ENCODE measurements around the gene SH3PXD2B. TPM values are rescaled to one million over a fixed set of nuclear protein-coding genes. Genes with fewer than 3 reads are reported as not detected.

SH3PXD2B gene
- total RNA-seq, 2 experiments from 2014 or later, result 0.10 TPM; not detected in 1

DNA sequence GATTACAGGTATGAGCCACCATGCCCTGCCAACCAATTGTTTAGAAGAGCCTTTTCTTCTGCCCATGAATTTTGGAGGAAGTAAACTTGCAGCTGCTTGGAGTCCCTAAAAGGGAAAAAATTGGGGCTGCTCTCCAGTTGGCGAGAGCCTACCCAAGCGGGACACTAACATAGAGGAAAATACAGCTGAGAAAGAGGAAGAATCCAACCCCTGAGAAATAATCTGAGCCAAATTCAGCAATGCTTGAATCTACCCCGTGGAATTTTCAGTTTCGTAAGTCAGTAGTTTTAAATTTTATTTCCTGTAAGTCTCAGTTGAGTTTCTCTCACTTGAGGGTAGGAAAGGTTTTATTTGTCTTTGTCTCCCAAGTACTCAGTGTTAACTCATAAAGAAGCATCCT, 140.4 kb downstream of the SH3PXD2B start:
- POLR2A ChIA-PET, result no interaction called here
- no peaks in the 10 kb centered on the region for H4K20me1 ChIP-seq (ENCODE audit: insufficient read depth, low read length)
- H3K36me3 ChIP-seq (ENCODE audit: insufficient read depth, low read length), result no peaks in the 10 kb centered on the region
- H2AFZ ChIP-seq (ENCODE audit: low read length), result no peak overlapping the region
- BruUV-seq (replicated peaks), result no TSS peak
- H3K79me2 ChIP-seq (ENCODE audit: insufficient read depth, low read depth, low read length), result no peaks in the 10 kb centered on the region
- no peak for DNase-seq (ENCODE audit: low spot score)
- intact Hi-C loops (cut with micrococcal nuclease; ENCODE audit: unreplicated experiment), result no loop called here
- no peaks in the 10 kb centered on the region for H3K4me1 ChIP-seq (ENCODE audit: insufficient read depth, low read length, poor library complexity, severe bottlenecking)
- H3K9me2 ChIP-seq (ENCODE audit: insufficient read depth, low read length), result no peaks in the 10 kb centered on the region
- H3K27ac ChIP-seq (ENCODE audit: low read depth, low read length, poor library complexity, severe bottlenecking), result no peak overlapping the region
- H3K4me2 ChIP-seq (ENCODE audit: low read length), result no peak overlapping the region
- no peak overlapping the region for H3K4me3 ChIP-seq (ENCODE audit: low read depth, low read length, poor library complexity, severe bottlenecking)
- CTCF ChIA-PET (ENCODE audit: unreplicated experiment), result no interaction called here
- no peaks in the 10 kb centered on the region for H3K9me3 ChIP-seq (ENCODE audit: low read length)
- TF ChIP-seq, protein P1, sequence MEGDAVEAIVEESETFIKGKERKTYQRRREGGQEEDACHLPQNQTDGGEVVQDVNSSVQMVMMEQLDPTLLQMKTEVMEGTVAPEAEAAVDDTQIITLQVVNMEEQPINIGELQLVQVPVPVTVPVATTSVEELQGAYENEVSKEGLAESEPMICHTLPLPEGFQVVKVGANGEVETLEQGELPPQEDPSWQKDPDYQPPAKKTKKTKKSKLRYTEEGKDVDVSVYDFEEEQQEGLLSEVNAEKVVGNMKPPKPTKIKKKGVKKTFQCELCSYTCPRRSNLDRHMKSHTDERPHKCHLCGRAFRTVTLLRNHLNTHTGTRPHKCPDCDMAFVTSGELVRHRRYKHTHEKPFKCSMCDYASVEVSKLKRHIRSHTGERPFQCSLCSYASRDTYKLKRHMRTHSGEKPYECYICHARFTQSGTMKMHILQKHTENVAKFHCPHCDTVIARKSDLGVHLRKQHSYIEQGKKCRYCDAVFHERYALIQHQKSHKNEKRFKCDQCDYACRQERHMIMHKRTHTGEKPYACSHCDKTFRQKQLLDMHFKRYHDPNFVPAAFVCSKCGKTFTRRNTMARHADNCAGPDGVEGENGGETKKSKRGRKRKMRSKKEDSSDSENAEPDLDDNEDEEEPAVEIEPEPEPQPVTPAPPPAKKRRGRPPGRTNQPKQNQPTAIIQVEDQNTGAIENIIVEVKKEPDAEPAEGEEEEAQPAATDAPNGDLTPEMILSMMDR (conservative IDR thresholded peaks at IDR 0.05; ENCODE audit: low read length), result no peak
- no peak for TF ChIP-seq EZH2phosphoT487 (IDR thresholded peaks at IDR 0.05; ENCODE audit: borderline replicate concordance, low read depth, low read length)

DNA sequence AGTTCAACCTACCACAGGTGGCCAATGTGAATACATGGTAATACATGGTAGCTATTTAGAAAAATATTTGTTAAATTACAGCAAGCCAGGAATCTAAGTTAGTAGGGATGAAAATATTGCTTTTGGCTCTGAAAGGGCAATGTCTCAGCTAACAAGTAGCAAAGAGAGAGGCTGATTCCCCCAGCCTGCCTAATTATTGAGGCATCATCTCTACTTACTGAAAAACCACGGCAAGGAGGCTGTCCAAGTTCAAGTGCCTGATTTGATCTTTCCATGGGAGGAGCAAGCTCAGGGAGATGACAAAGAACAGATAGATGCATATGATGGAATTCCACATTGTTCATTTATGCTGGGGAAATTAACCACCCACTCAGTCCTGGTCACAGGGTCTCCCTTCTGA, 142.0 kb downstream of the SH3PXD2B start:
- intact Hi-C loops (cut with micrococcal nuclease; ENCODE audit: unreplicated experiment), result no loop called here
- Histone ChIP-seq H4K20me1 (ENCODE audit: insufficient read depth, low read length) (no peaks in the 10 kb centered on the region), H3K27ac (ENCODE audit: low read depth, low read length, poor library complexity, severe bottlenecking) (no peak overlapping the region), H3K9me2 (ENCODE audit: insufficient read depth, low read length) (no peaks in the 10 kb centered on the region), H2AFZ (ENCODE audit: low read length) (no peak overlapping the region), H3K79me2 (ENCODE audit: insufficient read depth, low read depth, low read length) (no peaks in the 10 kb centered on the region), H3K4me2 (ENCODE audit: low read length) (no peak overlapping the region), H3K4me1 (ENCODE audit: insufficient read depth, low read length, poor library complexity, severe bottlenecking) (no peaks in the 10 kb centered on the region), H3K36me3 (ENCODE audit: insufficient read depth, low read length) (no peaks in the 10 kb centered on the region), H3K9me3 (ENCODE audit: low read length) (no peaks in the 10 kb centered on the region), H3K4me3 (ENCODE audit: low read depth, low read length, poor library complexity, severe bottlenecking) (no peak overlapping the region)
- no TSS peak for BruUV-seq (replicated peaks)
- POLR2A ChIA-PET, result no interaction called here
- CTCF ChIA-PET (ENCODE audit: unreplicated experiment), result no interaction called here
- no peak for DNase-seq (ENCODE audit: low spot score)
- TF ChIP-seq, protein P1 (conservative IDR thresholded peaks at IDR 0.05; ENCODE audit: low read length), result no peak
- TF ChIP-seq EZH2phosphoT487 (IDR thresholded peaks at IDR 0.05; ENCODE audit: borderline replicate concordance, low read depth, low read length), result no peak

GRCh38 chr5:172311605-172312004, 142.7 kb downstream of the SH3PXD2B start:
- Histone ChIP-seq H4K20me1 (ENCODE audit: insufficient read depth, low read length) (no peaks in the 10 kb centered on the region), H3K9me2 (ENCODE audit: insufficient read depth, low read length) (no peaks in the 10 kb centered on the region), H3K27ac (ENCODE audit: low read depth, low read length, poor library complexity, severe bottlenecking) (no peak overlapping the region), H2AFZ (ENCODE audit: low read length) (no peak overlapping the region), H3K36me3 (ENCODE audit: insufficient read depth, low read length) (no peaks in the 10 kb centered on the region), H3K4me3 (ENCODE audit: low read depth, low read length, poor library complexity, severe bottlenecking) (no peak overlapping the region), H3K4me1 (ENCODE audit: insufficient read depth, low read length, poor library complexity, severe bottlenecking) (no peaks in the 10 kb centered on the region), H3K79me2 (ENCODE audit: insufficient read depth, low read depth, low read length) (no peaks in the 10 kb centered on the region), H3K4me2 (ENCODE audit: low read length) (no peak overlapping the region), H3K9me3 (ENCODE audit: low read length) (no peaks in the 10 kb centered on the region)
- intact Hi-C loops (cut with micrococcal nuclease; ENCODE audit: unreplicated experiment), result no loop called here
- TF ChIP-seq, protein P1 (conservative IDR thresholded peaks at IDR 0.05; ENCODE audit: low read length), result no peak
- no peak for TF ChIP-seq EZH2phosphoT487 (IDR thresholded peaks at IDR 0.05; ENCODE audit: borderline replicate concordance, low read depth, low read length)
- no peak for DNase-seq (ENCODE audit: low spot score)
- CTCF ChIA-PET (ENCODE audit: unreplicated experiment), result no interaction called here
- POLR2A ChIA-PET, result no interaction called here
- BruUV-seq (replicated peaks), result no TSS peak
